ENCODE data around the gene ZC3H7A. TPM values are rescaled to one million over a fixed set of nuclear protein-coding genes. Genes with fewer than 3 reads are reported as not detected.

ZC3H7A gene
- total RNA-seq, 2 donors from 2014 or later = 29.0 to 32.1 TPM

GRCh38 chr16:11774065-11774626, 22.9 kb downstream of the ZC3H7A start:
- peaks cover 95% of the 10 kb centered on the region for H3K36me3 ChIP-seq
- TF ChIP-seq CTCF (IDR thresholded peaks at IDR 0.05) = no peak
- H3K9me3 ChIP-seq = no peaks in the 10 kb centered on the region
- no peaks in the 10 kb centered on the region for H3K4me1 ChIP-seq
- no peak overlapping the region for H3K4me3 ChIP-seq
- H3K27ac ChIP-seq = no peak overlapping the region
- DNase-seq (ENCODE audit: low spot score) = no peak
- no peaks in the 10 kb centered on the region for H3K27me3 ChIP-seq

GRCh38 chr16:11768849-11769248, 28.2 kb downstream of the ZC3H7A start:
- Histone ChIP-seq H3K27me3 (no peaks in the 10 kb centered on the region), H3K9me3 (no peaks in the 10 kb centered on the region), H3K4me3 (no peak overlapping the region), H3K4me1 (no peaks in the 10 kb centered on the region), H3K36me3 (peaks cover 92% of the 10 kb centered on the region), H3K27ac (no peak overlapping the region)
- no peak for TF ChIP-seq CTCF (IDR thresholded peaks at IDR 0.05)
- DNase-seq (ENCODE audit: low spot score) = no peak

GRCh38 chr16:11762431-11762830, 34.6 kb downstream of the ZC3H7A start:
- Histone ChIP-seq H3K36me3 (peaks cover 73% of the 10 kb centered on the region), H3K4me1 (peaks cover 0 to 11% of the 10 kb centered on the region in 2 donors), H3K9me3 (no peaks in the 10 kb centered on the region), H3K4me3 (no peak overlapping the region), H3K27ac (no peak overlapping the region), H3K27me3 (no peaks in the 10 kb centered on the region)
- no peak for TF ChIP-seq CTCF (IDR thresholded peaks at IDR 0.05)
- no peak for DNase-seq (ENCODE audit: low spot score)

GRCh38 chr16:11759997-11760396, 37.1 kb downstream of the ZC3H7A start:
- no peak overlapping the region for H3K4me3 ChIP-seq
- TF ChIP-seq CTCF (IDR thresholded peaks at IDR 0.05) = no peak
- no peaks in the 10 kb centered on the region for H3K9me3 ChIP-seq
- H3K27me3 ChIP-seq = no peaks in the 10 kb centered on the region
- H3K36me3 ChIP-seq = peaks cover 68% of the 10 kb centered on the region
- H3K4me1 ChIP-seq = peaks cover 0 to 11% of the 10 kb centered on the region in 2 donors
- H3K27ac ChIP-seq = no peak overlapping the region
- no peak for DNase-seq (ENCODE audit: low spot score)

GRCh38 chr16:11759163-11759834, 37.8 kb downstream of the ZC3H7A start:
- Histone ChIP-seq H3K27ac (no peak overlapping the region), H3K4me1 (peaks cover 0 to 11% of the 10 kb centered on the region in 2 donors), H3K36me3 (peaks cover 63% of the 10 kb centered on the region), H3K9me3 (no peaks in the 10 kb centered on the region), H3K4me3 (no peak overlapping the region), H3K27me3 (no peaks in the 10 kb centered on the region)
- no peak for DNase-seq (ENCODE audit: low spot score)
- TF ChIP-seq CTCF (IDR thresholded peaks at IDR 0.05) = no peak

Measured in right atrium auricular region (tissue), 2 donors.